GM23338 (cell line): ENCODE measurements around the gene FAM163A. TPM values are rescaled to one million over a fixed set of nuclear protein-coding genes. Genes with fewer than 3 reads are reported as not detected.

Source experiments
- ATAC-seq: fragments of 200-7000 bp; cut with Tn5 transposase; 3 replicates; pipeline ENCODE4 v1.9.1; 2020
- DNase-seq: peaks from one replicate; pipeline ENCODE4 v3.0.0-alpha.2; 2015; ENCODE audit warnings: low spot score
- H2AFZ ChIP-seq: fragments of 200-600 bp; sonication (generic); 2 replicates; pipeline ENCODE4 v1.8.0; 2016; ENCODE audit warnings: antibody characterized with exemption, mild to moderate bottlenecking, moderate library complexity
- H3F3A ChIP-seq: fragments of 200-600 bp; sonication (generic); replicated peaks from 2 replicates; pipeline ENCODE4 v1.8.0; 2017; ENCODE audit warnings: antibody characterized with exemption, mixed run types, low read depth
- H3K27ac ChIP-seq: fragments of 200-600 bp; sonication (generic); 2 replicates; pipeline ENCODE4 v1.6.1; 2016; ENCODE audit warnings: low read depth
- H3K27me3 ChIP-seq: fragments of 200-600 bp; sonication (generic); 2 replicates; pipeline ENCODE4 v1.8.0; 2016; ENCODE audit warnings: mild to moderate bottlenecking, mixed run types, moderate library complexity; ENCODE audit not compliant: insufficient read depth
- H3K36me3 ChIP-seq: fragments of 200-600 bp; sonication (generic); 2 replicates; pipeline ENCODE4 v1.8.0; 2016; ENCODE audit warnings: mild to moderate bottlenecking; ENCODE audit not compliant: insufficient read depth
- H3K4me1 ChIP-seq: fragments of 200-600 bp; sonication (generic); 2 replicates; pipeline ENCODE4 v1.8.0; 2016; ENCODE audit warnings: mild to moderate bottlenecking, moderate library complexity; ENCODE audit not compliant: insufficient read depth
- H3K4me2 ChIP-seq: fragments of 200-600 bp; sonication (generic); 2 replicates; pipeline ENCODE4 v1.7.1; 2017; ENCODE audit warnings: mixed run types
- H3K4me3 ChIP-seq: fragments of 200-600 bp; sonication (generic); 2 replicates; pipeline ENCODE4 v1.6.1; 2016; ENCODE audit warnings: mixed run types
- H3K79me2 ChIP-seq: fragments of 200-600 bp; sonication (generic); replicated peaks from 2 replicates; pipeline ENCODE4 v1.8.0; 2017; ENCODE audit warnings: mild to moderate bottlenecking; ENCODE audit not compliant: insufficient read depth
- H3K9me2 ChIP-seq: fragments of 200-600 bp; sonication (generic); 2 replicates; pipeline ENCODE4 v1.8.0; 2017; ENCODE audit not compliant: insufficient read depth
- H4K20me1 ChIP-seq: fragments of 200-600 bp; sonication (generic); replicated peaks from 2 replicates; pipeline ENCODE4 v1.8.0; 2017; ENCODE audit warnings: mild to moderate bottlenecking; ENCODE audit not compliant: insufficient read depth
- H3K27ac Mint-ChIP-seq: 2 replicates; pipeline ENCODE4 v1.8.0; 2020; ENCODE audit warnings: inconsistent platforms, mild to moderate bottlenecking, moderate library complexity, mixed read lengths
- H3K27me3 Mint-ChIP-seq: 3 replicates; pipeline ENCODE4 v1.8.0; 2022; ENCODE audit warnings: low read depth, mild to moderate bottlenecking, moderate library complexity, mixed read lengths, inconsistent platforms; ENCODE audit not compliant: insufficient read depth, poor library complexity
- H3K36me3 Mint-ChIP-seq: 3 replicates; pipeline ENCODE4 v1.8.0; 2021; ENCODE audit warnings: low read depth, mild to moderate bottlenecking, inconsistent platforms, moderate library complexity, mixed read lengths
- H3K4me1 Mint-ChIP-seq: 3 replicates; pipeline ENCODE4 v1.8.0; 2020; ENCODE audit warnings: mild to moderate bottlenecking, inconsistent platforms, mixed read lengths
- H3K4me3 Mint-ChIP-seq: 3 replicates; pipeline ENCODE4 v1.8.0; 2021; ENCODE audit warnings: moderate library complexity, mild to moderate bottlenecking, inconsistent platforms, mixed read lengths
- H3K9me3 Mint-ChIP-seq: 3 replicates; pipeline ENCODE4 v1.8.0; 2020; ENCODE audit warnings: moderate library complexity, mild to moderate bottlenecking, inconsistent platforms, mixed read lengths
- CREB1 ChIP-seq: fragments of 250-450 bp; sonication (Bioruptor Pico); IDR thresholded peaks from 2 replicates; pipeline ENCODE4 v1.5.0; 2020; ENCODE audit warnings: low read depth, mild to moderate bottlenecking, moderate library complexity
- EZH2 ChIP-seq: fragments of 200-600 bp; sonication (generic); IDR thresholded peaks from one replicate; pipeline ENCODE4 v1.8.0; 2017; ENCODE audit warnings: antibody characterized with exemption, mild to moderate bottlenecking, low read depth; ENCODE audit not compliant: unreplicated experiment
- EZH2phosphoT487 ChIP-seq: fragments of 200-600 bp; sonication (generic); IDR thresholded peaks from one replicate; pipeline ENCODE4 v1.8.1; 2018; ENCODE audit warnings: antibody characterized with exemption; ENCODE audit not compliant: unreplicated experiment
- JUNB ChIP-seq: IDR thresholded peaks from one replicate; pipeline ENCODE4 v1.6.1; 2016; ENCODE audit warnings: antibody characterized with exemption; ENCODE audit not compliant: unreplicated experiment
- NANOG ChIP-seq: IDR thresholded peaks from 2 replicates; pipeline ENCODE4 v1.6.1; 2016; ENCODE audit warnings: antibody characterized with exemption, borderline replicate concordance
- POLR2AphosphoS5 ChIP-seq: IDR thresholded peaks from 2 replicates; pipeline ENCODE4 v1.6.1; 2016; ENCODE audit warnings: antibody characterized with exemption, low read depth
- ZNF114 ChIP-seq: fragments of 250-450 bp; sonication (Bioruptor Pico); IDR thresholded peaks from 2 replicates; pipeline ENCODE4 v1.5.0; 2020; ENCODE audit warnings: mild to moderate bottlenecking, moderate library complexity
- ZNF331 ChIP-seq: fragments of 250-450 bp; sonication (Bioruptor Pico); IDR thresholded peaks from 2 replicates; pipeline ENCODE4 v1.5.0; 2020; ENCODE audit warnings: low read depth, mild to moderate bottlenecking, moderate library complexity
- polyA plus RNA-seq: library from polyadenylated mRNA; unstranded; fragments of >200 nt; fragmentation: Nextera tagmentation; extraction: Ambion mirVana; gene quantifications from 2 replicates; pipeline ENCODE4 v1.2.1, GENCODE V29; 2016
- total RNA-seq: library from RNA; depleted of rRNA; stranded (reverse); fragments of >200 nt; shearing (Covaris generic); gene quantifications from 2 replicates; pipeline ENCODE4 v1.2.3, GENCODE V29; 2014
- TF ChIP-seq, protein P1 (sequence below): IDR thresholded peaks from one replicate; pipeline ENCODE4 v1.6.1; 2018; ENCODE audit warnings: antibody characterized with exemption; ENCODE audit not compliant: unreplicated experiment
- TF ChIP-seq, protein P2 (sequence below), 2 experiments: fragments of 200-600 bp in 1 of 2; sonication (generic) in 1 of 2; conservative IDR thresholded peaks; 2 replicates each; pipeline versions ENCODE4 v1.5.1 to v1.6.1; 2016 to 2017; ENCODE audit warnings: antibody characterized with exemption in 2 of 2, low read depth in 2 of 2, mild to moderate bottlenecking in 2 of 2, moderate library complexity in 1 of 2
- TF ChIP-seq, protein P3 (sequence below): IDR thresholded peaks from 2 replicates; pipeline ENCODE4 v1.6.1; 2016; ENCODE audit warnings: antibody characterized with exemption
- TF ChIP-seq, protein P4 (sequence below): fragments of 250-450 bp; sonication (Bioruptor Pico); IDR thresholded peaks from 2 replicates; pipeline ENCODE4 v1.5.0; 2020; ENCODE audit warnings: mild to moderate bottlenecking, moderate library complexity

Gene FAM163A
- total and polyA plus RNA-seq, 2 experiments from 2014 or later, result not detected

DNA sequence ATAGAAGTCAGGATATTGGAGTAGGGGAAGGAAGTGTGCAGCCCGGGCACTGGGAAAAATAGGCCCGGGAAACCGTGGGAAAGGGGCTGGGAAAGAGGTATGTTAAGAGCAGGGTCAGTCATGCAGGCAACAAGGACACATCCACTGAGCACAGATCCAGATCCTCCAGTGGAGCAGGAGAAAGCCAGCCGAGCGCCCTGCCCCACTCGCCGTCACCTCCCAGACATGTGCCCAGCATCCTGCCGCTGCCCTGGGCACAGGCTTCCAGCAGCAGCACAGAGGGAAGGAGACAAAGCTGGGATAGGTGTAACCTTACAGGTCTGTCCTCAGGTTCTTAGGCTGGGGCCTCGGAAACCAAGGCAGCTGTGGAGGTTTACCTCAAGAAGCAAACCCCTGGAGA, 64.2 kb downstream of the FAM163A start (continued):
- TF ChIP-seq, protein P1, sequence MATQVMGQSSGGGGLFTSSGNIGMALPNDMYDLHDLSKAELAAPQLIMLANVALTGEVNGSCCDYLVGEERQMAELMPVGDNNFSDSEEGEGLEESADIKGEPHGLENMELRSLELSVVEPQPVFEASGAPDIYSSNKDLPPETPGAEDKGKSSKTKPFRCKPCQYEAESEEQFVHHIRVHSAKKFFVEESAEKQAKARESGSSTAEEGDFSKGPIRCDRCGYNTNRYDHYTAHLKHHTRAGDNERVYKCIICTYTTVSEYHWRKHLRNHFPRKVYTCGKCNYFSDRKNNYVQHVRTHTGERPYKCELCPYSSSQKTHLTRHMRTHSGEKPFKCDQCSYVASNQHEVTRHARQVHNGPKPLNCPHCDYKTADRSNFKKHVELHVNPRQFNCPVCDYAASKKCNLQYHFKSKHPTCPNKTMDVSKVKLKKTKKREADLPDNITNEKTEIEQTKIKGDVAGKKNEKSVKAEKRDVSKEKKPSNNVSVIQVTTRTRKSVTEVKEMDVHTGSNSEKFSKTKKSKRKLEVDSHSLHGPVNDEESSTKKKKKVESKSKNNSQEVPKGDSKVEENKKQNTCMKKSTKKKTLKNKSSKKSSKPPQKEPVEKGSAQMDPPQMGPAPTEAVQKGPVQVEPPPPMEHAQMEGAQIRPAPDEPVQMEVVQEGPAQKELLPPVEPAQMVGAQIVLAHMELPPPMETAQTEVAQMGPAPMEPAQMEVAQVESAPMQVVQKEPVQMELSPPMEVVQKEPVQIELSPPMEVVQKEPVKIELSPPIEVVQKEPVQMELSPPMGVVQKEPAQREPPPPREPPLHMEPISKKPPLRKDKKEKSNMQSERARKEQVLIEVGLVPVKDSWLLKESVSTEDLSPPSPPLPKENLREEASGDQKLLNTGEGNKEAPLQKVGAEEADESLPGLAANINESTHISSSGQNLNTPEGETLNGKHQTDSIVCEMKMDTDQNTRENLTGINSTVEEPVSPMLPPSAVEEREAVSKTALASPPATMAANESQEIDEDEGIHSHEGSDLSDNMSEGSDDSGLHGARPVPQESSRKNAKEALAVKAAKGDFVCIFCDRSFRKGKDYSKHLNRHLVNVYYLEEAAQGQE, result no peak
- TF ChIP-seq JUNB (no peak), ZNF114 (no peak), POLR2AphosphoS5 (no peak), EZH2phosphoT487 (no peak), EZH2 (no peak), CREB1 (CRISPR knock-in tag) (no peak), NANOG (no peak)
- TF ChIP-seq, protein P2, sequence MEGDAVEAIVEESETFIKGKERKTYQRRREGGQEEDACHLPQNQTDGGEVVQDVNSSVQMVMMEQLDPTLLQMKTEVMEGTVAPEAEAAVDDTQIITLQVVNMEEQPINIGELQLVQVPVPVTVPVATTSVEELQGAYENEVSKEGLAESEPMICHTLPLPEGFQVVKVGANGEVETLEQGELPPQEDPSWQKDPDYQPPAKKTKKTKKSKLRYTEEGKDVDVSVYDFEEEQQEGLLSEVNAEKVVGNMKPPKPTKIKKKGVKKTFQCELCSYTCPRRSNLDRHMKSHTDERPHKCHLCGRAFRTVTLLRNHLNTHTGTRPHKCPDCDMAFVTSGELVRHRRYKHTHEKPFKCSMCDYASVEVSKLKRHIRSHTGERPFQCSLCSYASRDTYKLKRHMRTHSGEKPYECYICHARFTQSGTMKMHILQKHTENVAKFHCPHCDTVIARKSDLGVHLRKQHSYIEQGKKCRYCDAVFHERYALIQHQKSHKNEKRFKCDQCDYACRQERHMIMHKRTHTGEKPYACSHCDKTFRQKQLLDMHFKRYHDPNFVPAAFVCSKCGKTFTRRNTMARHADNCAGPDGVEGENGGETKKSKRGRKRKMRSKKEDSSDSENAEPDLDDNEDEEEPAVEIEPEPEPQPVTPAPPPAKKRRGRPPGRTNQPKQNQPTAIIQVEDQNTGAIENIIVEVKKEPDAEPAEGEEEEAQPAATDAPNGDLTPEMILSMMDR (conservative IDR thresholded peaks at IDR 0.05; ENCODE audit: low read depth in 2 of 2), result no peak

DNA sequence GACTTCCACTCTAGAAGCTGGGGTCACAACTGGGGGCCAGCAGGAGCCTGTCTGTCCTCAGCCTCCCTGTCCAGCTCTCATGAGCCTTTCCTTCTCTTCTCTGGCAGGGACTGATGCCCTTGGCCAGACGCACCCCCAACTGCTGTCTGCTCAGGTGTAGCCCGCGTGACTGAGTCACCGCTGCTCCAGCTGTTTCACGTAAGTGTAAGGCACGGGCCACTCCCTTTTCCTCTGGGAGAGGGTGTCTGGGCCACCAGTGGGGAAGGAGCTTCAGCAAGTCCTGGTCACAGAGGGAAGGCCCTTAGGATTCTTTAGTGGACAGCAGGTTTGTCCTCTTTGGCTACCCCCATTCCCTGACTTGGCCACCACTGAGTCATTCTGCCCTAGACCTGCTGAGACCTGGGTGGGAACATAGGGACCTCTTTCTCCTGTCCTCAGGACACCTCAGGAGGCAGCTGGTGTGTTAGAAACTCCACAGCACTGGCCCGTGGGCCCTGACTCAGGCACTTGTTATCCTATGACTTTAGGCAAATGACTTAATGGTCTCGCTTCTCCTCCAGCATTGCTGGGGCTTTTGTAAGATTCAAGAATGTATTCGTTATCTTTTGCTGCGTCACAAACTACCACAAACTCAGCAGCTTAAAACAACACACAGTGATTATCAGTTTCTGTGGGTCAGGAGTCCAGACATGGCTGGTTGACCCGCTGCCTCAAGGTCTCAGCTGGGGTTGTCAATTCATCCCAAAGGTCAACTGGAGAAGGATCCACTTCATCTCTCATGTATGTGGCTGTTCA, 64.8 kb downstream of the FAM163A start:
- Histone ChIP-seq H3K27ac (no peak overlapping the region), H3K4me2 (no peak overlapping the region), H3K9me2 (no peaks in the 10 kb centered on the region), H3K4me1 (no peaks in the 10 kb centered on the region), H2AFZ (no peak overlapping the region), H3F3A (no peaks in the 10 kb centered on the region), H4K20me1 (no peaks in the 10 kb centered on the region), H3K4me3 (no peak overlapping the region), H3K79me2 (no peaks in the 10 kb centered on the region), H3K27me3 (no peaks in the 10 kb centered on the region), H3K36me3 (no peaks in the 10 kb centered on the region)
- Mint-ChIP-seq H3K4me3 (no peak overlapping the region), H3K36me3 (no peaks in the 10 kb centered on the region), H3K27me3 (peaks cover 14% of the 10 kb centered on the region), H3K9me3 (no peaks in the 10 kb centered on the region), H3K27ac (no peak overlapping the region), H3K4me1 (no peaks in the 10 kb centered on the region; the same call in 2 of the 3 replicates)
- no peak for ATAC-seq
- TF ChIP-seq JUNB, result no peak
- no peak for TF ChIP-seq ZNF331 (CRISPR knock-in tag)
- TF ChIP-seq, protein P3, sequence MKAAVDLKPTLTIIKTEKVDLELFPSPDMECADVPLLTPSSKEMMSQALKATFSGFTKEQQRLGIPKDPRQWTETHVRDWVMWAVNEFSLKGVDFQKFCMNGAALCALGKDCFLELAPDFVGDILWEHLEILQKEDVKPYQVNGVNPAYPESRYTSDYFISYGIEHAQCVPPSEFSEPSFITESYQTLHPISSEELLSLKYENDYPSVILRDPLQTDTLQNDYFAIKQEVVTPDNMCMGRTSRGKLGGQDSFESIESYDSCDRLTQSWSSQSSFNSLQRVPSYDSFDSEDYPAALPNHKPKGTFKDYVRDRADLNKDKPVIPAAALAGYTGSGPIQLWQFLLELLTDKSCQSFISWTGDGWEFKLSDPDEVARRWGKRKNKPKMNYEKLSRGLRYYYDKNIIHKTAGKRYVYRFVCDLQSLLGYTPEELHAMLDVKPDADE, result no peak
- TF ChIP-seq, protein P4, sequence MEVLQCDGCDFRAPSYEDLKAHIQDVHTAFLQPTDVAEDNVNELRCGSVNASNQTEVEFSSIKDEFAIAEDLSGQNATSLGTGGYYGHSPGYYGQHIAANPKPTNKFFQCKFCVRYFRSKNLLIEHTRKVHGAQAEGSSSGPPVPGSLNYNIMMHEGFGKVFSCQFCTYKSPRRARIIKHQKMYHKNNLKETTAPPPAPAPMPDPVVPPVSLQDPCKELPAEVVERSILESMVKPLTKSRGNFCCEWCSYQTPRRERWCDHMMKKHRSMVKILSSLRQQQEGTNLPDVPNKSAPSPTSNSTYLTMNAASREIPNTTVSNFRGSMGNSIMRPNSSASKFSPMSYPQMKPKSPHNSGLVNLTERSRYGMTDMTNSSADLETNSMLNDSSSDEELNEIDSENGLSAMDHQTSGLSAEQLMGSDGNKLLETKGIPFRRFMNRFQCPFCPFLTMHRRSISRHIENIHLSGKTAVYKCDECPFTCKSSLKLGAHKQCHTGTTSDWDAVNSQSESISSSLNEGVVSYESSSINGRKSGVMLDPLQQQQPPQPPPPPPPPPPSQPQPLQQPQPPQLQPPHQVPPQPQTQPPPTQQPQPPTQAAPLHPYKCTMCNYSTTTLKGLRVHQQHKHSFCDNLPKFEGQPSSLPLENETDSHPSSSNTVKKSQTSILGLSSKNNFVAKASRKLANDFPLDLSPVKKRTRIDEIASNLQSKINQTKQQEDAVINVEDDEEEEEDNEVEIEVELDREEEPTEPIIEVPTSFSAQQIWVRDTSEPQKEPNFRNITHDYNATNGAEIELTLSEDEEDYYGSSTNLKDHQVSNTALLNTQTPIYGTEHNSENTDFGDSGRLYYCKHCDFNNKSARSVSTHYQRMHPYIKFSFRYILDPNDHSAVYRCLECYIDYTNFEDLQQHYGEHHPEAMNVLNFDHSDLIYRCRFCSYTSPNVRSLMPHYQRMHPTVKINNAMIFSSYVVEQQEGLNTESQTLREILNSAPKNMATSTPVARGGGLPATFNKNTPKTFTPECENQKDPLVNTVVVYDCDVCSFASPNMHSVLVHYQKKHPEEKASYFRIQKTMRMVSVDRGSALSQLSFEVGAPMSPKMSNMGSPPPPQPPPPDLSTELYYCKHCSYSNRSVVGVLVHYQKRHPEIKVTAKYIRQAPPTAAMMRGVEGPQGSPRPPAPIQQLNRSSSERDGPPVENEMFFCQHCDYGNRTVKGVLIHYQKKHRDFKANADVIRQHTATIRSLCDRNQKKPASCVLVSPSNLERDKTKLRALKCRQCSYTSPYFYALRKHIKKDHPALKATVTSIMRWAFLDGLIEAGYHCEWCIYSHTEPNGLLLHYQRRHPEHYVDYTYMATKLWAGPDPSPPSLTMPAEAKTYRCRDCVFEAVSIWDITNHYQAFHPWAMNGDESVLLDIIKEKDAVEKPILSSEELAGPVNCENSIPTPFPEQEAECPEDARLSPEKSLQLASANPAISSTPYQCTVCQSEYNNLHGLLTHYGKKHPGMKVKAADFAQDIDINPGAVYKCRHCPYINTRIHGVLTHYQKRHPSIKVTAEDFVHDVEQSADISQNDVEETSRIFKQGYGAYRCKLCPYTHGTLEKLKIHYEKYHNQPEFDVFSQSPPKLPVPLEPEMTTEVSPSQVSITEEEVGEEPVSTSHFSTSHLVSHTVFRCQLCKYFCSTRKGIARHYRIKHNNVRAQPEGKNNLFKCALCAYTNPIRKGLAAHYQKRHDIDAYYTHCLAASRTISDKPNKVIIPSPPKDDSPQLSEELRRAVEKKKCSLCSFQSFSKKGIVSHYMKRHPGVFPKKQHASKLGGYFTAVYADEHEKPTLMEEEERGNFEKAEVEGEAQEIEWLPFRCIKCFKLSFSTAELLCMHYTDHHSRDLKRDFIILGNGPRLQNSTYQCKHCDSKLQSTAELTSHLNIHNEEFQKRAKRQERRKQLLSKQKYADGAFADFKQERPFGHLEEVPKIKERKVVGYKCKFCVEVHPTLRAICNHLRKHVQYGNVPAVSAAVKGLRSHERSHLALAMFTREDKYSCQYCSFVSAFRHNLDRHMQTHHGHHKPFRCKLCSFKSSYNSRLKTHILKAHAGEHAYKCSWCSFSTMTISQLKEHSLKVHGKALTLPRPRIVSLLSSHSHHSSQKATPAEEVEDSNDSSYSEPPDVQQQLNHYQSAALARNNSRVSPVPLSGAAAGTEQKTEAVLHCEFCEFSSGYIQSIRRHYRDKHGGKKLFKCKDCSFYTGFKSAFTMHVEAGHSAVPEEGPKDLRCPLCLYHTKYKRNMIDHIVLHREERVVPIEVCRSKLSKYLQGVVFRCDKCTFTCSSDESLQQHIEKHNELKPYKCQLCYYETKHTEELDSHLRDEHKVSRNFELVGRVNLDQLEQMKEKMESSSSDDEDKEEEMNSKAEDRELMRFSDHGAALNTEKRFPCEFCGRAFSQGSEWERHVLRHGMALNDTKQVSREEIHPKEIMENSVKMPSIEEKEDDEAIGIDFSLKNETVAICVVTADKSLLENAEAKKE (CRISPR knock-in tag), result no peak
- no peak for TF ChIP-seq POLR2AphosphoS5
- TF ChIP-seq ZNF114, result no peak
- TF ChIP-seq EZH2phosphoT487, result no peak
- DNase-seq, result no peak
